ENCODE measurements around the gene GOSR2.

- TF ChIP-seq ATF3 (IDR thresholded peaks at IDR 0.05; ENCODE audit: insufficient read depth, low read depth, low read length): no peak
- no peak for TF ChIP-seq BACH1 (IDR thresholded peaks at IDR 0.05; ENCODE audit: low read length)
Measured at GRCh38 chr17:46984341-46984740, 61.4 kb downstream of the GOSR2 start.
